ENCODE data around the gene ST3GAL3.

DNA sequence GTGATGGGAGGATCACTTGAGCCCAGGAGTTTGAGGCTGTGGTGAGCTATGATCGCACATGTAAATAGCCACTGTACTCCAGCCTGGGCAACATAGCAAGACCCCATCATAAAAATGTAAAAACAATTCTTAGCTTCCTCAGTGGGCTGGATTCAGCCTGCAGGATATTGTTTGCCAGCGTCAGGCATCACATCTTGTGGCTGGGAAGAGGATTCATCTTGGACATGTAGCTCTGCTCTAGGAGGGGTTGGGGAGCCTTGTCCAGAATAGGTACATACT lies 19.3 kb upstream of the ST3GAL3 start:
- TF ChIP-seq, protein P1, sequence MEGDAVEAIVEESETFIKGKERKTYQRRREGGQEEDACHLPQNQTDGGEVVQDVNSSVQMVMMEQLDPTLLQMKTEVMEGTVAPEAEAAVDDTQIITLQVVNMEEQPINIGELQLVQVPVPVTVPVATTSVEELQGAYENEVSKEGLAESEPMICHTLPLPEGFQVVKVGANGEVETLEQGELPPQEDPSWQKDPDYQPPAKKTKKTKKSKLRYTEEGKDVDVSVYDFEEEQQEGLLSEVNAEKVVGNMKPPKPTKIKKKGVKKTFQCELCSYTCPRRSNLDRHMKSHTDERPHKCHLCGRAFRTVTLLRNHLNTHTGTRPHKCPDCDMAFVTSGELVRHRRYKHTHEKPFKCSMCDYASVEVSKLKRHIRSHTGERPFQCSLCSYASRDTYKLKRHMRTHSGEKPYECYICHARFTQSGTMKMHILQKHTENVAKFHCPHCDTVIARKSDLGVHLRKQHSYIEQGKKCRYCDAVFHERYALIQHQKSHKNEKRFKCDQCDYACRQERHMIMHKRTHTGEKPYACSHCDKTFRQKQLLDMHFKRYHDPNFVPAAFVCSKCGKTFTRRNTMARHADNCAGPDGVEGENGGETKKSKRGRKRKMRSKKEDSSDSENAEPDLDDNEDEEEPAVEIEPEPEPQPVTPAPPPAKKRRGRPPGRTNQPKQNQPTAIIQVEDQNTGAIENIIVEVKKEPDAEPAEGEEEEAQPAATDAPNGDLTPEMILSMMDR (conservative IDR thresholded peaks at IDR 0.05), result no peak
- no peak for TF ChIP-seq EZH2 (IDR thresholded peaks at IDR 0.05; ENCODE audit: low read depth)

Data from PC-9 (cell line).